HG03196 (cell line): ENCODE data around the gene BBS9.
A peak's percentile ranks its signal among the peaks of the same experiment; 100 is the strongest.

Source experiments
- ATAC-seq: cut with Tn5 transposase; IDR thresholded peaks from one replicate; pipeline ENCODE4 v1.9.1; 2021; ENCODE audit not compliant: unreplicated experiment

The BBS9 gene

DNA sequence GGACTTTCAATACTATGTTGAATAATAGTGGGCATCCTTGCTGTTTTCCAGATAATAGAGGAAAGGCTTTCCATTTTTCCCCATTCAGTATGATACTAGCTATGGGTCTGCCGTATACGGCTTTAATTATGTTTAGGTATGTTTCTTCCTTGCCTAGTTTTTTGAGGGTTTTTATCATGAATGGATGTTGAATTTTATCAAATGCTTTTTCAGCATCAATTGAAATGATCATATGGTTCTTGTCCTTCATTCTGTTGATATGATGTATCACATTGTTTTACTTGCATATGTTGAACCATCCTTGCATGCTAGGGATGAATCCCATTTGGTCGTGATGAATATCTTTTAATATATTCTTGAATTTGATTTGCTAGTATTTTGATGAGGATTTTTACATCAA is 11.0 kb upstream of the BBS9 start:
- ATAC-seq, result no peak

DNA sequence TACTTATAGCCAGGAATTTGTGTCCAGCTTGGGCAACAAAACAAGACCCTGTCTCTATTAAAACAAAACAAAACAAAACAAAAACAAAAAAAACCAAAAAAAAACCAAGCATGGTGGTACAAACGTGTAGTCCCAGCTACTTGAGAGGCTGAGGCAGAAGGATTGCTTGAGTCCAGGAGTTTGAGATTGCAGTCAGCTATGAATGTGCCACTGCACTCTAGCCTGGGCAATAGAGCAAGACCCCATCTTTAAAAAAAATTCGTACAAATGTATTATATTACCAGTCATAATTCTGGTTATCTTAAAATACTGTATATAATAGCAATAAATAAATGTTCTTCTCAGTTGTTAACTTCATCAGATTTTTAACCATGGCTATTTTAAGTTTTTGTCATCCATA is 2.3 kb upstream of the BBS9 start:
- no peak for ATAC-seq

GRCh38 chr7:33128631-33128989 is 754 bp upstream of the BBS9 start:
- no peak for ATAC-seq

DNA sequence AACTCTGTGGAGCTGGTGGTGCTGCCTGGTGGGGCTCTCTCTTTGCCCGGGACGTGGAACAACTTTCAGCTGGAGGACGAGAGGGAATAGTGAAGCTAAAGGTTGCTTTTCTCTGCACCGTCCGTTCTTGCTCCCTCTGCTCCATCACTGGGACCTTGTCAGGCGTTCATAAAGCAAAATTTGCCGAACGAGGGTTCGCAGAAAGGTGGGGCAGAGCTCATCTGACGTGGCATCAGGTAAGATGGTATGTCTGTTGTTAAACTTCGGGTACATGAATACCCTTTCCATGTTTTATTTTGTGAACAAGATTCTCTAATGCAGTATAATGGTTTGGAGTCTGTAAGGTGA is 416 bp downstream of the BBS9 start:
- no peak for ATAC-seq

DNA sequence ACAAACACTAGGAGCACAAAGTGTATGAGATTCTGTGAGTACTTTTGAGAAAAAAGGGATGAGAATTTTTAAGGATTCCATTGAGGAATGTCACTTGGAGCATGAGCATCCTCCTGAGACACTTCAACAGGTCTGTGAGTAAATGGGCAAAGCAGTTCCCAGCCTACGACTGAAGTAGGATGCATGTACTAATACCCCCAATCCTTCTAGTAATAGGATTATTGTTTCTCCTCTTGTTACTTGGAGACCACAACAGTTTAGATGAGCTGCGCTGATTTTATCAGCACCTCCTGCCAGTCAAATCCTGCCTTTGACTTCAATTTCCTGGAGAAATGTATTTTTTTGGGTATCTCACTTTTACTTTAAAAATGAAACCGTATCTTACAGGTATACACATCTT is 820 bp downstream of the BBS9 start:
- ATAC-seq, result no peak

- no peak for ATAC-seq
These were observed 7.7 kb downstream of the BBS9 start for GRCh38 chr7:33137103-33137502.

DNA sequence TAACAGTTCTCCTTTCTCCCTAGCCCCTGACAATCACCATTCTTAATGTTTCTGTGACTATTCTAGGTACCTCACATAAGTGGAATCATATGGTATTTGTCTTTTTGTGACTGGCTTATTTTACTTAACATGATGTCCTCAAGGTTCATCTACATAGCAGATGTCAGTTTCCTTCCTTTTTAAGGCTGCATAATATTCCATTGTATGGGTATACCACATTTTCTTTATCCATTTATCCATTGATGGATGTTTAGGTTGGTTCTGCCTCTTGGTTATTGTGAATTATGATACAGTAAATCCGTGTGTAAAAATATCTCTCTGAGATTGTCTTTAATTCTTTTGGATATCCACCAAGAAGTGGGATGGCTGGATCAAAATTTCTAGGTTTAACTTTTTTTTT is 13.2 kb downstream of the BBS9 start:
- ATAC-seq, result no peak

- ATAC-seq, result peak; percentile 53
These were observed 14.8 kb downstream of the BBS9 start for GRCh38 chr7:33143996-33144718.

GRCh38 chr7:33145156-33145555 is 15.8 kb downstream of the BBS9 start:
- no peak for ATAC-seq

DNA sequence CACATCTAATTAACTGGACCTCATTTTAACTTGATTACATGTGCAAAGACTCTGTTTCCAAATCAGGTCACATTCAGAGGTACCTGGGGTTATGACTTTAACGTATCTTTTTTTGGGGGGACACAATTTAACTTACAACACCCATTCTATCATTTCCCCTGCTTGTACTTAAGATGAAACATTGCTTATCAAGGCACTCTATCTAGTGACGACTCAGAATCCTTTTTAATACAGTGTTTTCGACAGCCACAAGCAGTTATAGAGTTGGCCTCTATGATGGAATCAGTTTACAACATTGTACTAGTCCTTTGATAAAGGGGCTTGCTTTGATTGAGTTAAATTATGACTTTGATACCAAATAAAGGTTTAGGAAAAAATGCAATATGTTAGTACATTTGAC is 22.7 kb downstream of the BBS9 start:
- ATAC-seq, result no peak

DNA sequence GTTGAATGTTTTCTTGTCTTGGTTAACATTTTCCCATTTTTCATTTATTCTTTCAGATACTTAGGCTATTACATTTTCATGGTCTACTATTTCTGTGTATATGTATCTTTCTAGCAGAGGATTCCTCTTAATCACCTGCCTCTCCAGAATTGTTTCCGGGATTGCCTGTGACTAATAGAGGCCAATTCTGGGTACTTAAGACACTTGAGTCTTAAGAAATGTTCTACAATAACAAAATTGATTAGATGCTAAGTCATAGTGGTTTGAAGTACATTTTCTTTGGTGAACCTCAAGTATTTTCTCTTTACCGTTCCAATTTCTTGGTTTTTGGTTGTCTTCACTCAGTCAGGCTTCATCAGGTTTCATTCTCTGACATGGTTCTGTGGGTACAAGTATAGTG is 26.4 kb downstream of the BBS9 start:
- no peak for ATAC-seq

DNA sequence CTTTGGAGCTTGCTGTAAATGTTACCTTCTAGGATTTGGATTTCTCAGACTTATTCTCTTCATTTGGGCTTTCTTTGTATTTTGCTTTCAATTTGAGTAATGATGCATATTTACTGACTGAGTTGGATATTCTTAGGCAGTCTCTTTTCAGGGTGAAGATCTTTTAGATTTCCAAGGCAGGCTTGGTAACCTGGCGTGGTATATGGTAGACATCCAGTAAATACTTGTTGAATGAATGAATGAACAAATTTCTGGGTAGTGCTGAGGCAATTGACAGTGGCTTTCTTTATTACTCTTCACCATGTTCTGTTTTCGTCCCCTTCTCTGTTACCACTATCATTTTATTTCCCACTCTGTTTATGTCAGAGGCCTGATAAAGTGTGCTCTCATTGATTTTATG is 27.1 kb downstream of the BBS9 start:
- no peak for ATAC-seq

GRCh38 chr7:33157311-33157710 is 27.9 kb downstream of the BBS9 start:
- ATAC-seq, result no peak

DNA sequence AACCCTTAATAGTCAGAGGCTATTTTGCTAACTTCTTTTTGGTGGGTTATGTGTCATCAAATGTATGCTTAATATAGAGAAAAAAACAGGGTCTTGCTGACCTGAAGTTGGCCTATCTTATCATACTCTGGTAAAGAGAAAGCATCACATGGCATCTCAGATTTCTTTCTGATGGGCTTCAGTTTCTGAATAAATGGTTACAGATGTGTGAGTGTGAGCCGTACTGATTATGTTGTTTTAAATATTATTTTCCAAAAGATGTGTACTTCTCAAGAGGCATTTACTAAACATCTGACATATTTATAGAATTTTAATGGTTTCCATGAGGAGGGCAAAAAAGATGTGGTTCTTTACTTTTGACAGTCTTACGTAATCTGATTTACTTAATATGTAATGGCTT is 28.4 kb downstream of the BBS9 start:
- ATAC-seq, result no peak

GRCh38 chr7:33177876-33178275 is 48.5 kb downstream of the BBS9 start:
- ATAC-seq, result no peak

GRCh38 chr7:33179519-33179918 is 50.2 kb downstream of the BBS9 start:
- no peak for ATAC-seq

GRCh38 chr7:33183504-33183903 is 54.1 kb downstream of the BBS9 start:
- no peak for ATAC-seq

GRCh38 chr7:33184828-33185227 is 55.5 kb downstream of the BBS9 start:
- no peak for ATAC-seq

- peak; percentile 59 for ATAC-seq
These were observed 56.4 kb downstream of the BBS9 start for GRCh38 chr7:33185786-33186185.

DNA sequence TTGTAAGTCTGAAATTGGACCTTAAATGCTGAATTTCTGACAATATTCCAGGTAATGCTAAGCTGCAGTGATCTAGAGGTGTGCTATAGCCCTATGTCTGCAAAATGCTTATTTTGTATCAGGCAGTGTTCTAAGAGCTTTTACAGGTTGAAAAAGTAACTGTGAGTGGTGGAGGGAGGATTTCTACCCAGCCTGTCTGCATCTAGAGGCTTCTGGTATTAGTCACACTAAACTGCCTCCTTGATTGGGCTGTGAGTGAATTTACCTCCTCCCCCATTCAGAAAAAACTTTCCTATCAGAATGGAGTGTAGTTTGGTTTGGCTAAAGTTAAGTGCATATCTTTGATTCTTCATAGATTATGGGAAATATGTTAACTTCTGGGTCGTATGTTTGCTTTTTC is 56.8 kb downstream of the BBS9 start:
- no peak for ATAC-seq

DNA sequence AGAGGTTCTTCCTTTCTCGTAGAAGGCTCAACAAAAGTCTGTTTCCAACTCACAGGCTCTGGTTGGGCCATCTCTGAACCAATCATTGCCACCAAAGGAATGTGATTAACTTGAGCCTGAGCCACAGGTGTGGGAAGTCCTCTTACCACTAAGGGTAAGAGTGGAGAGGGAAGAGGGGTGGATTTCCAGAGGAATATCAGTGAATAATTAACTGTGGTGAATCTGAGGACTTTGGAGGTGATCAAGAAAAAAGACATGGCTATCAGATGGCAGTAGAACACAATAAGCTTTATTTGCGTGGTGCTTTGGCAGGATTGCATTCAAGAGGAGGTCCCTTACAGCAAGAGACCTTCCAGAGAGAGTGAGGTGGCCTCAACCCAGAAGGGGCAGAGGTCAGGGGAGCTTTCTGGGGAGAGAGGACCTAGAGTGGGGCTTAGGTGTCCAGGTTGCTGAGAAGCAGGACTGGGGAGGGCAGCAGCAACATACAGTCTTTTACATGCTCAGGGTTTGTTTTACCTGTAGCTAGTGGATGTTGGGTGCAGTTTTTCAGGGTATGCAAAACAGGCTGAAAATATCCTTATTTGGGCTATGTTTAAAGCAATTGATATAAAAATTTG is 61.4 kb downstream of the BBS9 start:
- ATAC-seq, result peak; percentile 25

DNA sequence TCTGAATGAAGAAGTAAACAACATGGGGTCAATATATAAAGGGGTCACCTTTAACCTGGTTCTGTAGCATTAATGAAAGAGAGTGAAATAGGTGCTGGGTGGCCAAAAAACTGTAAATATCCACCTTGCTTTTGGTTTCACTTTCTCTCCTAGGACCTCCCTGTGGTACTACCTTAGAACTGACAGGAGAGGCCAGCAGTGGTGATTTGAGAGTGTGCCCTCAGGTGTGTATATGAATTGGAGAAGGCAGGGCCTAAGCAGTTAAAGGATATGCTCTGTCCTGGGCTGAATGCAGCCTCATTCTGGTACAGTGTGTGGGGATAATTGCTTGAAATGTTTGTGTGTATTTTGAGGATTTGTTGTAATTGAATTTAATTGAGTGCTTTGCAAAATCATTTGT is 62.0 kb downstream of the BBS9 start:
- ATAC-seq, result peak; percentile 72

GRCh38 chr7:33192695-33193291 is 63.4 kb downstream of the BBS9 start:
- ATAC-seq, result no peak
